Measurements from ENCODE around the gene EXOC8.
"Not testable (repeated sequence)": the region's sequence is repeated elsewhere in the genome, so short reads cannot be mapped to it uniquely, and the experiment has no call there.

Gene EXOC8

DNA sequence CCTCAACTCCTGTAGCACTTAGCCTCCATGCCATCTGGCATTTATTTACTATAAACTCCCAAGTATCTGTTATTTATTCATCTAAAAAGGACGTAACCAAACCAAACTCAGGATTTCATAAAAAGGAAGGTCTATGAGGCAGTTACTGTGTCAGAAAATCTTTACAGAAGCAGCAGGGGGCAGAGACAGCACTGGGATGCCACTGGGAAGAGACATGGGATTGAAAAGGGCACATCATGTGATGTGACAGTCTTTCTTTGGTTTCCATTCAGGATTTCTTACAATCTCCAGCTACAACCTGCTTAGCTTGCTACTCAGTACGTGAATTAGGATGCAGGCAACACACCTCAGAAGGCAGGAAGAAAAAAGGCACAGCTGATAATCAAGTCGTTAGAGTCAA lies 31.6 kb upstream of the EXOC8 start:
- in situ Hi-C loops (cut with HindIII; ENCODE audit: low pct_unique_long_range_greater_than_20kb, low sequenced_read_pairs), result no loop called here
- no peak for TF ChIP-seq JUND (IDR thresholded peaks at IDR 0.05; ENCODE audit: low read depth)
- peak in 1 of 2 experiments; percentile 50 for DNase-seq (ENCODE audit: low read depth in 1 of 2, low spot score in 1 of 2)

DNA sequence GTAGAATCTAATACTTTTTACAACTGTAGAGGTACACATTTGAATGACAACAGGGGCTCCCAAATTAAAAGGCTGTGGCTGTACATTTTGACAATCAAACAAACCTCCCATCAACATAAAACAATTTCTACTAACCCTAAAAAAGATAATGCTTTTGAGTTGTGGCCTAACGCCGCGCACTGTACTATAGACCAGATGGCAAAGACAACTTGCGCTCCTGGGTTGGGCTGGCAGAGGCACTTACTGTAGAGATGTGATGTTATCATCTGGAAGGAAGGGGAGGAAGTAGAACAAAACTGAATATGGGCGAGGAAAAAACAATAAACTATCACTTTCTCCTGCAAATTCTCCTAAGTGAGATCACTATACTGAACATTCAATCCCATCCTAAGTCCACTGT lies 26.5 kb upstream of the EXOC8 start:
- in situ Hi-C loops (cut with HindIII; ENCODE audit: low pct_unique_long_range_greater_than_20kb, low sequenced_read_pairs), result no loop called here
- no peak for TF ChIP-seq JUND (IDR thresholded peaks at IDR 0.05; ENCODE audit: low read depth)
- no peak for DNase-seq (ENCODE audit: low read depth in 1 of 2, low spot score in 1 of 2)

DNA sequence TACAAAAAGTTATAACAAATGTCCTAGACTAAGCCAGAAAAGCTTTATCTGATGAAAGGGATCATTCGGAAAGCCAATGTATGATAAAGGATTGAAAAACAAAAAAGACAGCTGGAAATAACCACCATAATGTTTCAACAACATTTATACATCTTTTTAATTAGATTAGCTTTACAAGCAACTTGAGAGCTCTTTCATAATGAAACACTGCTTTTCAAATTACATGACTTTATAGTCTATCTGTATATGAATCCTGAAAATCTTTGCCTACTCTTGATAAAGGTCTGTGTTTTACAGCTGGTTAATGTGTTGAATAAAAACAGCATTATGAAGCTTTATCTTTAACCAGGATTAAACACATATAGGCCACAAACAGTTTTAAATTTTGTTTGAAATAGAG lies 26.0 kb upstream of the EXOC8 start:
- no peak for TF ChIP-seq JUND (IDR thresholded peaks at IDR 0.05; ENCODE audit: low read depth)
- in situ Hi-C loops (cut with HindIII; ENCODE audit: low pct_unique_long_range_greater_than_20kb, low sequenced_read_pairs), result no loop called here

DNA sequence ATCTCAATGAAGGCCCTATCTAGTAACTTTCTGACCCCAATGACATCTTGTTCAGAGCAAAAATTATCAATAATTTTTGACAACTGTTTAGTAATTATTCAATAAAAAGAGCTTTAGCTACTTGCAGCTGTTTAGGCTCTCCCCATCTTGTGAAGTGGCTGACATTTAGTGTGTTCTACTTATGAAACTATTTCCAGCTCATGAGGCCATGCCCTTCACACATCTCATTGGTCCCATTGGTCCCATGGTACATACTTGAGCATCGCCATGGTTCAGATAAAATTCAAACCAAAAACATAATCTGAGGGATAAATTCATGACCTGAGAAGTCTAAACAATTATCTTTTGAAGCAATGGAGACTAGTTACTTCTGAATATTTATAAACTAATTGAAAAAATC lies 24.7 kb upstream of the EXOC8 start:
- TF ChIP-seq JUND (IDR thresholded peaks at IDR 0.05; ENCODE audit: low read depth), result no peak
- no peak for DNase-seq (ENCODE audit: low read depth in 1 of 2, low spot score in 1 of 2)
- in situ Hi-C loops (cut with HindIII; ENCODE audit: low pct_unique_long_range_greater_than_20kb, low sequenced_read_pairs), result no loop called here

More for the DNA sequence above, 26.0 kb upstream of the EXOC8 start:
- DNase-seq (ENCODE audit: low read depth in 1 of 2, low spot score in 1 of 2), result no peak

DNA sequence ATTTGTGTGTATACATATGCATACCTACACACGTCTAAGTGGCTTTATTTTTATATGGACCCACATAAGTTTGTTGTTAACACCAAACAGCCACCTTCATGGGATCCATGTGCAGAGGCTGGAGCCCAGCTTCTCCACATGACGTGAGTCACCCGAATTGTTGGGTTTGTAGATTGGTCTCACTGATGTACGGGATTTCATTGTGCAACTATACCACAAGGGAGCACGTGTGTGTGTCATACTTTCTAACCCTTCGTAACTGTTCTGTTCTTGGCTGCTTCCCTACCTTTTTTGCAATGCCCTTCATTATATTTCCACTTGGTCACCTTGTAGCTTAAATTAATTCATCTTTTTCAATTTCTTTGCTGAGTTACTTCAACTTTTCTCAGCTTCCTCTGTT lies 21.5 kb upstream of the EXOC8 start:
- in situ Hi-C loops (cut with HindIII; ENCODE audit: low pct_unique_long_range_greater_than_20kb, low sequenced_read_pairs), result no loop called here
- no peak for DNase-seq (ENCODE audit: low read depth in 1 of 2, low spot score in 1 of 2)
- no peak for TF ChIP-seq JUND (IDR thresholded peaks at IDR 0.05; ENCODE audit: low read depth)

DNA sequence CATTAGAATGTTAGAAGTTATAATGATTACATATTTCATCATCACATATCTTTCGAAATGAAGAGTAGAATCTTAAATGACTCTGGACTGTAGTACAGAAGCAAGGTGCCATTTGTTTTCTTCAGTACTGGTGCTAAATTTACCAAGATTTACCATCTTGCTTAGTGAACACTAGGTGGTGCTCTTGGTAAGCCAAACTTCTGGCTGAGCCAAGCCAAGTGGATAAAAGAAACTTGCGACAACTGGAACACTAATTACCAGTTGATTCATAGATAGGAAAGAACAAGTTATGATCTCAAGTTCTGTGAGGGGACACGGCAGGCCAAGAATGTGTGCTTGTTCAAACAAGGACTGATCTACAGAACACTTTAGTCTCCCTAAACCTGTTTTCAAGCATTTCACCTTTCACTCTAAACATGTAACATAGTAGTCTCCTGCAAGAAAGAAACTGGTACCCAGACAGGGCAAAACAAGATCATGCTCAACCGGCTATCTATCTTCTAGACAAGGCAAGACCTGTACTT lies 20.2 kb upstream of the EXOC8 start:
- no peak for TF ChIP-seq JUND (IDR thresholded peaks at IDR 0.05; ENCODE audit: low read depth)
- in situ Hi-C loops (cut with HindIII; ENCODE audit: low pct_unique_long_range_greater_than_20kb, low sequenced_read_pairs), result no loop called here
- peak; percentile 36 to 73 for DNase-seq (ENCODE audit: low read depth in 1 of 2, low spot score in 1 of 2)

DNA sequence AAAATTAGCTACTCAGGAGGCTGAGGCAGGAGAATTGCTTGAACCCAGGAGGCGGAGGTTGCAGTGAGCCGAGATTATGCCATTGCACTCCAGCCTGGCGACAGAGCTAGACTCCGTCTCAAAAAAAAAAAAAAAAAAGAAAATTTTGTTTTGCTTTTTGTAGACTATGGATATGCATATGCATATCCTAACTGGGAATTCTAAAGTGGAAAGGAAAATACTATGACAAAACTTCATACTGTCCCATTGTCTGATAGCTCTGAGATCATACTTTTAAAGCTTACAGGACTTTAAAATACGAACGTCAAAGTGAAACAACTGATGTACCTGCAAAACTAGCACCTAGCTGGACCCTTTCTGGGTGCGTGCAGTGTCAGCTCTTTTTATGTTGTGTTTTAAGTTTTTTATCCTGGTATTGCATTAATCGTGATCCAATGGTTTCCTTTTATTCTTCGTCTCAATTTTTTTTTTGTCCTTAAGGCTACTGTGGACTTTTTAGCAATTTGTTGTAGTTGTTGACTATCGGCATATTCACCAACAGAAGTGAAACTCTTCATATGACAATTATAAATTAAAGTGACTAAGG lies 19.6 kb upstream of the EXOC8 start:
- no peak for DNase-seq (ENCODE audit: low read depth in 1 of 2, low spot score in 1 of 2)
- in situ Hi-C loops (cut with HindIII; ENCODE audit: low pct_unique_long_range_greater_than_20kb, low sequenced_read_pairs), result no loop called here
- no peak for TF ChIP-seq JUND (IDR thresholded peaks at IDR 0.05; ENCODE audit: low read depth)

DNA sequence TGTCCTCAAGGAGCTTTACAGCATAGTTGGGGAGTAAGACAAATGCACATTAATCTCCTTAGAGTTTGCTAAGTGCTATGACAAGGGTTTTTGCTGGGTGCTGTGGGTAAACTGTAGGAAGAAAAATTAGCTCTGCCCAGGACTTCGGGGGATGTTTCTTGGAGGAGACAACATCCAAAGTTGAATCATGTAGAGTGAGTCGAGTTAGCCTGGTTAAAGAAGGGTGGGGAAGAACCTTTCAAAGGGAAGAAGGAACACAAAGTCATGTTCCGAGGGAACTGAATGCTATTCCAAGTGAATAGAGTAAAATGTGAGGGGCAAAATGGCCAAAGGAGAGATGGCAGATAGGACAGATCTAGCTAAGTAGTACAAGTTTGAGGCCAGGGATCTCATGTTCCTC lies 17.5 kb upstream of the EXOC8 start:
- in situ Hi-C loops (cut with HindIII; ENCODE audit: low pct_unique_long_range_greater_than_20kb, low sequenced_read_pairs), result no loop called here
- no peak for TF ChIP-seq JUND (IDR thresholded peaks at IDR 0.05; ENCODE audit: low read depth)
- DNase-seq (ENCODE audit: low read depth in 1 of 2, low spot score in 1 of 2), result no peak

DNA sequence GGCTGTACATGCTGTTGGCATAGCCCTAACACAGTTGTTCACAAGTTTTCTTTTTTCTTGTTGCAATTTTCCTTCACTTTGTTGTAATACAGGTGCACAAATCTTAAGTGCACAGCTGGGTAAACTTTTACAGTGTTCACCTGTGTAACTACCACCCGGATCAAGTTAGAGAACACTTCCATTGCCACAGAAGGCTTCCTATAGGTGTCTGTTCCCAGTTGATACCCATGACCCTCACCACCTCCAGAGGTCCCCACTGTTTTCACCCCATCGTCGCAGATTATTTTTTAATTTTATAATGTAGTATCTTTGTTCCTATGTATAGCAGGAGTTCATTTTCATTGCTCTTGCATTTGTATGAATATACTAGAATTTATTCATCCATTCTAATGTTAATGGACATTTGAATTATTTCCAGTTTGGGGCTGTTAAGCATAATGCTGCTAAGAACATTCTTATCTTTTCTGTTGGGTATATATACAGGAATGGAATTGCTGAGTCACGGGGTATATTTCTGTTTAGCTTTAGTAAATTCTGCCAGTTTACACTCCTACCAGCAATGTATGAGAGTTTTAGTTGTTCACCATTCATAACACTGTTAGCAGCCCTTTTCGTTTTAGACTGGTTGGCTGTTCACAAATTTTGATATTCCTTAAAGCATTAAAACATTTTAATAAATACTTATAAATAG lies 16.8 kb upstream of the EXOC8 start:
- no peak for DNase-seq (ENCODE audit: low read depth in 1 of 2, low spot score in 1 of 2)
- in situ Hi-C loops (cut with HindIII; ENCODE audit: low pct_unique_long_range_greater_than_20kb, low sequenced_read_pairs), result no loop called here
- no peak for TF ChIP-seq JUND (IDR thresholded peaks at IDR 0.05; ENCODE audit: low read depth)

DNA sequence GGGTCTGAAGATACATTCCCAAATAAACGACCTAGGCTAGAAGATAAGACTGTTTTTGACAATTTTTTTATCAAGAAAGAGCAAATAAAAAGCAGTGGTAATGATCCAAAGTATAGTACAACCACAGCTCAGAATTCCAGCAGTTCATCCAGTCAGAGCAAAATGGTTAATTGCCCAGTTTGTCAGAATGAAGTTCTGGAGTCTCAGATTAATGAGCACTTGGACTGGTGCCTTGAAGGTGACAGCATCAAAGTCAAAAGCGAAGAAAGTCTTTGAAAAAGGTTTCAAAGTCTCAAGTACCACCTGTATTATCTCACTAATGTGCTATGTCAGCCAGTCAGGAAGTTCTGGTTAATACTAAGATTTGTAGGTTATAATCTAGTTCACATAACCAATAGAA lies 15.4 kb upstream of the EXOC8 start:
- no peak for TF ChIP-seq JUND (IDR thresholded peaks at IDR 0.05; ENCODE audit: low read depth)

DNA sequence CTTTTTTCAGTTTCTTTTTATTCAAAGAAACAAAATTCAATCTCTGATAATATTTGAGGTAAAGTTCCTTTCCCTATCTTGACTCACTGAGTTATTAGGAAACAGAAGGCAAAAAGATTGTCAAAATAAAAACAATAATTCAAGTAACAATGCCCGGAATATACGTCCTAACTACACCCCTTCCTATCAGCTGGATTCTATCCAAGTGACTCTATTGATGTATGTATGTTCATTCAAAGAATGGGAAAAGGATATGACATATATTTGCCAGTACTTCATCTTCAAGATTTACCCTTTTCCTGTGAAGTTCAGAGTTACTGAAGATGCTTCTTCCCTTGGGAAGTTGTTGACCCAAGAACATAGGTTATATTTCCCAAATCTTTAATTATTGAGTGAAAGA lies 14.2 kb upstream of the EXOC8 start:
- DNase-seq (ENCODE audit: low read depth in 1 of 2, low spot score in 1 of 2), result no peak
- TF ChIP-seq JUND (IDR thresholded peaks at IDR 0.05; ENCODE audit: low read depth), result no peak
- in situ Hi-C loops (cut with HindIII; ENCODE audit: low pct_unique_long_range_greater_than_20kb, low sequenced_read_pairs), result no loop called here

More for the DNA sequence above, 15.4 kb upstream of the EXOC8 start:
- in situ Hi-C loops (cut with HindIII; ENCODE audit: low pct_unique_long_range_greater_than_20kb, low sequenced_read_pairs), result no loop called here
- no peak for DNase-seq (ENCODE audit: low read depth in 1 of 2, low spot score in 1 of 2)

DNA sequence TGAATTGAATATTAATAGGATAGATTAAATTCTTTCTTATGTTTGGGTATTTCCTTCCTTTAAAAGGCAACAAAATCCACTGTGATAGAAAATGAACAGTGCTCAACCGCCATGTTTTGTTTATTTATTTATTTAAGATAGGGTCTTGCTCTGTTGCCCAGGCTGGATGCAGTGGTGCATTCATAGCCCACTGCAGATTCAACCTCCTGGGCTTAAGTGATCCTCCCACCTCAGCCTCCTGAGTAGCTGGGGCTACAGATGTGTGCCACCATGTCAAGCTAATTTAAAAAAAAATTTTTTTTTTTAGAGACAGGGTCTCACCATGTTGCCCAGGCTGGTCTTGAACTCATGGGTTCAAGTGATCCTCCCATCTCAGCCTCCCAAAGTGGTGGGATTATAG lies 11.2 kb upstream of the EXOC8 start:
- DNase-seq (ENCODE audit: low read depth in 1 of 2, low spot score in 1 of 2); in situ Hi-C loops (cut with HindIII; ENCODE audit: low pct_unique_long_range_greater_than_20kb, low sequenced_read_pairs): not testable (repeated sequence)

DNA sequence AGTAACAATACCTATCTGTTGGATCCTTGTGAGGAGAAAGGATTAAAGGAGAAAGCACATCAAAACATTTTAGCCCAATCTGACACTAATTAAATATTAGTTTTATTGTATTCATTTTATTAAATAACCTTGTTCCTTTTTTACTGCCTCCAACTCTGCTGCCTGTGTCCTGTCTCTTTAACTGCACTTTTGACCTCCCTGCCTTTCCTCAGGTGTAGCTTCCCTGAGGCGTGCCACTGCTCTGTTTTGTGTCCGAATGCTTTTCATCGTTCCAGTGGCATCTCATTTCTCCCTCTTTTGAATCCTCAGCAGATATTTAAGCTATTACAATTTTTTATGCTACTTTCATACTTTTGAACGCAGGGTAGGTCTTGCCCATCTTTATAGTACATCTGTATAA lies 10.8 kb upstream of the EXOC8 start:
- no peak for DNase-seq (ENCODE audit: low read depth in 1 of 2, low spot score in 1 of 2)
- TF ChIP-seq JUND (IDR thresholded peaks at IDR 0.05; ENCODE audit: low read depth), result no peak
- in situ Hi-C loops (cut with HindIII; ENCODE audit: low pct_unique_long_range_greater_than_20kb, low sequenced_read_pairs), result no loop called here

DNA sequence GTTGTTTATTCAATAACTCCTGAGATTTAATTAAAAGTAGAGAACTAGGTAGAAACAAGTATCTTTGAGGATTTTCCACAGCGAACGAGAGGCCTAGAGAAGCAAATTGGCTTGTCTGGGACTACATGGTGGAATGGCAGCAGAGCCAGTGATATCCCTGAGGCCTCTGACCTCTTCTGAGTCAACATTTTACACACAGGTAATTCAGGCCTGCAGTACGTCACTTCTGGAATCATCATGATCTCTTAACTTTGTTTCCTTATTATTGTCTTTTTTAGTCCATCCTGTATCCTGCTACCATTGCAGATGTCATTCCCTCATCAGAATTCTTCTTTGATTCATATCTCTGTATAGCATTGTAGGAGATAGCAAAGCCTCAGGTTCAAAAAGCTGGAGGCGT lies 10.3 kb upstream of the EXOC8 start:
- no peak for DNase-seq (ENCODE audit: low read depth in 1 of 2, low spot score in 1 of 2)
- TF ChIP-seq JUND (IDR thresholded peaks at IDR 0.05; ENCODE audit: low read depth), result no peak
- in situ Hi-C loops (cut with HindIII; ENCODE audit: low pct_unique_long_range_greater_than_20kb, low sequenced_read_pairs), result no loop called here

All from T47D (cell line).